HL-60 (cell line): ENCODE data around the gene IGF2R.

Experiments
- CTCF ChIP-seq: IDR thresholded peaks from one replicate; pipeline ENCODE4 v1.5.1; 2011; ENCODE audit warnings: low read length, control low read depth, inconsistent platforms; ENCODE audit not compliant: insufficient read depth
- GABPA ChIP-seq: IDR thresholded peaks from 2 replicates; pipeline ENCODE4 v1.6.1; 2012; ENCODE audit warnings: low read depth
- POLR2AphosphoS5 ChIP-seq: IDR thresholded peaks from 2 replicates; pipeline ENCODE4 v1.6.1; 2012; ENCODE audit warnings: low read depth
- REST ChIP-seq: IDR thresholded peaks from 2 replicates; pipeline ENCODE4 v1.6.1; 2012; ENCODE audit warnings: low read depth; ENCODE audit not compliant: insufficient replicate concordance
- SPI1 ChIP-seq: IDR thresholded peaks from 2 replicates; pipeline ENCODE4 v1.6.1; 2012; ENCODE audit warnings: low read depth, mild to moderate bottlenecking, borderline replicate concordance

- TF ChIP-seq CTCF = no peak
- TF ChIP-seq POLR2AphosphoS5 = no peak
- TF ChIP-seq REST = no peak
- no peak for TF ChIP-seq GABPA
- no peak for TF ChIP-seq SPI1
These were observed 134.9 kb downstream of the IGF2R start for GRCh38 chr6:160103825-160104100.
